NCI-H1930 (cell line): ENCODE data around the gene SBSN.

Experiments used
- DNase-seq, 2 experiments: peaks; one replicate each; lab custom pipeline; 2025; lab: John Stamatoyannopoulos, UW

Gene SBSN, protein sequence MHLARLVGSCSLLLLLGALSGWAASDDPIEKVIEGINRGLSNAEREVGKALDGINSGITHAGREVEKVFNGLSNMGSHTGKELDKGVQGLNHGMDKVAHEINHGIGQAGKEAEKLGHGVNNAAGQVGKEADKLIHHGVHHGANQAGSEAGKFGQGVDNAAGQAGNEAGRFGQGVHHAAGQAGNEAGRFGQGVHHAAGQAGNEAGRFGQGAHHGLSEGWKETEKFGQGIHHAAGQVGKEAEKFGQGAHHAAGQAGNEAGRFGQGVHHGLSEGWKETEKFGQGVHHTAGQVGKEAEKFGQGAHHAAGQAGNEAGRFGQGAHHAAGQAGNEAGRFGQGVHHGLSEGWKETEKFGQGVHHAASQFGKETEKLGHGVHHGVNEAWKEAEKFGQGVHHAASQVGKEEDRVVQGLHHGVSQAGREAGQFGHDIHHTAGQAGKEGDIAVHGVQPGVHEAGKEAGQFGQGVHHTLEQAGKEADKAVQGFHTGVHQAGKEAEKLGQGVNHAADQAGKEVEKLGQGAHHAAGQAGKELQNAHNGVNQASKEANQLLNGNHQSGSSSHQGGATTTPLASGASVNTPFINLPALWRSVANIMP

DNA sequence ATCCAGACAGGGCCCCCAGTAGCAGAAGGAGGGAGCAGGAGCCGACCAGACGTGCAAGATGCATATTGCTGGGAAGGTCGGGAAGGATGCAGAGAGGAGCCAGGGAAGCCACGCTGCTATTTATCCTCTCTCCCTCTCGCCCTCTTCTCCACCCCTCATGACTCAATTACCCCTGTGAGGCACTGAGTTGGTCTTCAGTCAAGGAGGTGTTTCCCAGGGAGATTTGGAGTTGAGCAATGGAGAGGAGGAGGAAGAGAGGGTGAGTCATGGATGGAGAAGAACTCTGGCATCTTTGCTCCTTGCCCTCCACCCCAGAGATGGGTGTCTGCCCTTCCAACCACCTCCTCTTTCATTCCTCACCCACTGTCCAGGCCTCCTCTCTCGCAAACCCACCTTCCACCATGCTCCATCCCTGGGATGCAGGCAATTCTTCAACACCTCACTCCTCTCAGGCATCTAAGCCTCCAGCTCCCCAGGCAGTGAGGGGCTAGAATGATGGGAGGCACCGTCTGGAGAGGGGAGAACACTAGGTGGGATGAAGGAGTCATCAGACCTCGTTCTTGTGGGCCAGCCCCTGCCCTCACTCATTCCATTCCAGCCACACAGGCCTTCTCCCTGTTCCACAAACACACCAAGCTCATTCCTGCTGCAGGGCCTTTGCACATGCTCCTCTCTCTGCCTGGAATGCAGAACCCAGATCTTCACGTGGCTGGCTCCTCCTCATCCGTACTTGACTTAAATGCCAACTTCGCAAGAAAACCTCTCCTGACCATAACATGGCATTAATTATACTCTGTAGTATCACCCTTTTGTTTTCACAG is at the start of gene SBSN:
Gene SBSN (minus strand): TSS at position 94 of the 821 bp plus-strand sequence. CDS start 30 bp downstream, at position 64.
- DNase-seq: no peak

DNA sequence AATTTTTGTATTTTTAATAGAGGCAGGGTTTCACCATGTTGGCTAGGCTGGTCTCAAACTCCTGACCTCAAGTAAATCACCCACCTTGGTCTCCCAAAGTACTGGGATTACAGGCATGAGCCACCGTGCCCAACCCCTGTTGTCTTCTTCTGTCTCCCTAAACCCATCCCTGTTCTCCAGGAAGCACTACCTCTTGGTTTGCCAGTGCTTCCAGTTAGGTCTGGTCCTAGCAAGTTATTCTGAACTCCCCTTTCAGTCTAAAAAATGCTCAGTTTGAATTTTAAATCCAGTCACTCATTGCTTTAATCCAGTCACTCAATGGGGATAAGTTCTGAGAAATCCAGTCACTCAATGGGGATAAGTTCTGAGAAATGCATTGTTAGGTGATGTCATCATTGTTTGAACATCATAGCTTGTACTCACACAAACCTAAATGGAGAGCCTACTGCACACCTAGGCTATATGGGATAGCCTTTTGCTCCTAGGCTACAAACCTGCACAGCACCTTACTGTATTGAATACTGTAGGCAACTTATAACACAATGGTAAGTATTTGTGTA is 43.4 kb upstream of the SBSN start:
- no peak for DNase-seq

DNA sequence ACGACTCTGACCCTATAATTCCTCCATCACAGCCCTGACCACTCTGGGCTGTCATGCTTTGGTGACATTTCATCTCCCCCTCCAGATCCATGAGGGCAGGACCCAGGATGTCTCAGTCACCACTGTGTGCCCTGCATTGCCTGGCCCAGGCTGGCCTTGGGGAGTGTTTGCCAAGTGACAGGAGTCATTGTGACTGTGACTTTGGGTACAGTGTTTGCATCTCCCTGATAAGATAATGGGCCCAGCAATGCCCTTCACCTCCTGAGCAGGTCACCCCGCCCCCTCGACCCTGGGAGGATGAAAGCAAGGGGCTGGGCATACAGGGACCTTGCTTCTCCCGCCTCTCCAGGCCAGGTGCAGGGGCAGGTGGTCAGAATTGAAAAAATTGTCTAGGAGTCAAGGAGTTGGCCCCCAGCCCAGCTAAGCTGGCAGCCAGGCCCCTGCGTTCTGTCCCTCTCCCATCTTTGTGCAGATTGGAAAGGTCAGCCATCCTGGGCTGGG is 41.2 kb upstream of the SBSN start:
- DNase-seq: no peak

DNA sequence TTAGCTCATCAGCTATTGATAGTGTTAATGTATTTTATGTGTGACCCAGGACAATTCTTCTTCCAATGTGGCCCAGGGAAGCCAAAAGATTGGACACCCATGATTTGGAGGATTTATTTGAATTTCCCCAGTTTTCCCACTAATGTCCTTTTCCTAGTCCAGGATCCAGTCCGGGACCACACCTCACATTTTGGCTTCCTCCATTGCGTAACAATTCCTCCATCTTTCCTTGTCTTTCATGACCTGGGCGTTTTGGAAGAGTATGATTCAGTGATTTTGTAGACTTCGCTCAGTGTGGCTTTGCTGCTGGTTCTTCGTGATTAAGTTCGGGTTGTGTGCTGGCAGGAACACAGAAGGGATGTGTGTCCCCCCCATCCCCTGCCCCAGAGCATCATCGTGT is 38.6 kb upstream of the SBSN start:
- no peak for DNase-seq

DNA sequence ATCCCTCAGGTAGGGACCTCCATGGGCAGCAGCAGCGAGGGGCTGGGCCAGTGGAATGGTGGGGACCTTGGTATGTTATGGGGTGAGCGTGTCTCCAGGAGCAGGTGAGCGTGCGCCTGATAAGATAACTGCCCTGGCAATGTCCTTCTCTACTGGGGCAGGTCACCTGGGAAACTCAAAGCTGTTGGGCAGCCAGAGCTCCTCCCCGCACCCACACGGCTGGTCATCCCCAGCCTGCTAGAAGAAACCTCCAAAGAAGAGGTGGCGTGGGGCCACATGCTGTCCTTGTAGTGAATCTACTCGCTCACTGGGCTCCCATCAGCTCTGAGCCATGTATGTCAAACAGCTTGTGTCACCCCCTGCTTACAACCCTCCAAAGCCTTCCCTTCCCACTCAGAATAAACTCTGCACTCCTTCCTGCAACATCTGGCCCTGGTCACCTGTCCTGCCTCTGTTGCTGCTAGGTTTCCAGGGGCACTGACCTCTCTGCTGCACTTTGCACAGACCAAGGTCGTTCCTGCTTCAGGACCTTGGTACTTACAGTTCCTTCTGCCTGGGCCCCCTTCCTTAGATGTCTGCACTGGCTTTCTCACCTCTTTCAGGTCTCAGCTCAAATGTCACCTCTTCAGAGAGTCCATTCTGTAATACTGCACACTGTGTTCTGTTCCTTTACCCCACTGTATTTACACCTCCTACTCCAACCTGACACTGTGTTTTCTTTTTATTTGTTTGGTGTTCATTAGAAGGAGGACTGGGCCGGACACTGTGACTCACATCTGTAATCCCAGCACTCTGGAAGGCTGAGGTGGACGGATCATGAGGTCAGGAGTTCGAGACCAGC is 37.1 kb upstream of the SBSN start:
- DNase-seq: no peak

DNA sequence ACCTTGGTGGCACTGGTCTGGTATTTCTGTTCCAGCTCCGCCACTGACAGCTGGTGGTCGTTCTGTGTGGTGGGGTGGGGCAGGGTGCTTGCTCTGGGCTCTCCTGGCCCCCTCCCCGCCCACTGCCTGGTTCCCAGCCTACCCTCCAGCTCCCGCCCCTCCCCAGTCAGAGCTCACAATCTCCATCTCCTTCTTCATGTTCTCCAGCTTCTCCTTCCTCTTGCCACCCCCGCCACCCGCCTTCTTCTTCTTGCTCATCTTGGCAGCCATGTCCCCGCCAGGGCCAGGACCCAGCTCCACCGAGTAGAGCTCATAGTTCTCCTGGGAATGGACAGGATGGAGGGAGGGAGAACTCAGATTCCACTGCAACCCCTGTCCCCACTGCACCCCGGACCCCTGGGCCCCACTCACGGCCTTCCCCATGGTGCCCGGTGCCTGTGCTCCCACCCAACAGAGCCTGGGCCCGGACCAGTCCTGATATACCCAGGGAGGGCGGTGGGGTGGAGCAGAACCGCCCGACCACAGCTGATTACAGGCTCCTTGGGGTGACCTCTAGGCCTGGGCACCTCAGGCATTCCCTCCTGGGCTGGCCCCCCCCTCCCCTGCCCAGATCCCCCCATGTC is 35.2 kb upstream of the SBSN start, which contains the start of gene ATP4A:
Gene ATP4A (minus strand): TSS at position 452 of the 623 bp plus-strand sequence. CDS start 29 bp downstream, at position 423.
- no peak for DNase-seq

DNA sequence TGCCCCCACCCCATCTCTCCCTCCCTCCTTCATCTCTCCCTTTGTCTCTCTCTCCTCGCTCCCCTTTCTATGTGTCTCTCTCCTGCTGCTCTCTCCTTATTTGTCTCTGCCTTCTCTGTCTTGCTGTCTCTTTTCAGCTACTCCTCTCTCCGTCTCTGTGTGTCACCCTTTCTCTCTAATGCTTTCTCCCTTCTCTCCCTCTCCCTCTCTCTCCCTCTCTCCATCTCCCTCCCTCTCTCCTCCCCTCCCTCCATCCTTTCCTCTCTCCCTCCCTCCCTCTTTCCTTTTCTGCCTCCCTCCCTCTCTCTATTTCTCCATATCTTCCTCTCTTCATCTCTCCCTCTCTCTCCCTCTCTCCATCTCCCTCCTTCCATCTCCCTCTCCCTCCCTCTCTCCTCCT is 34.7 kb upstream of the SBSN start:
- DNase-seq: no peak

DNA sequence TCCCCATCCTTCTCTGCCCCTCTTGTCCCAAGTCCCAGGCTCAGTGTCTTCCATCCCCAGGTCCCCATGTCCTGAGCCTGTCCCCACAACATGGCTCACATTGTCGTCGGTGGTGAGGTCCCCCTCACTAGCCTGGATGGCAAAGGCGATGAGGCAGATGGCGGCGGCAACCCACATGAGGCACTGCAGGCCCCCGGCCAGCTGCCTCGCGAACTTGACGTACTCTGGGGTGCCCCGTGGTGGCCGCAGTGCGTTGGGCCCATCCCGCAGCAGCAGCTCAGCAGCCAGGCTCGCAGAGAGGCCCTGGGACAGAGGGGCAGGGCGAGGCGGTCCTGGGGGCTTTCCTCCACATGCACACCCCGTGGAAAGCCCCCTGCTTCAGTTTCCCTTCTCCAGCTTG is 34.2 kb upstream of the SBSN start:
- DNase-seq: no peak

DNA sequence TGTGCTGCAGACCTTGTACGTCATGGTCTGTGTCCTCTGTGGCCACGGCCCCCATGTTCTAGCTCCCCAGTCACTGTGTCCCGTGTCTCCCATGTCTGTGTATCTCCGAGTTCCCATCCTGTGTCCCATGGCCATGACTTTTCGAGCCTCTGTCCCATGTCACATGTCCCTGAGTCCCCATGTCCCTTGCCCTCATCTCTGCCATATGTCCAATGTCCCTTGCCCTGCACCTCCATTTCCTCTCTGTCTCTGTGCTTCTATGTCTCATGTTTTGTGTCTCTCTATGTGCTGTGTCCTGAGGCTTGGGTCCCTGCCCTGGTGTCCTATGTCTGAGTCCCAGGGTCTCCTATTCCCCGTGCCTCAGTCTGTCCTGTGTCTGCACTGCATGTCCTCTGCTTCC is 33.3 kb upstream of the SBSN start:
- no peak for DNase-seq

DNA sequence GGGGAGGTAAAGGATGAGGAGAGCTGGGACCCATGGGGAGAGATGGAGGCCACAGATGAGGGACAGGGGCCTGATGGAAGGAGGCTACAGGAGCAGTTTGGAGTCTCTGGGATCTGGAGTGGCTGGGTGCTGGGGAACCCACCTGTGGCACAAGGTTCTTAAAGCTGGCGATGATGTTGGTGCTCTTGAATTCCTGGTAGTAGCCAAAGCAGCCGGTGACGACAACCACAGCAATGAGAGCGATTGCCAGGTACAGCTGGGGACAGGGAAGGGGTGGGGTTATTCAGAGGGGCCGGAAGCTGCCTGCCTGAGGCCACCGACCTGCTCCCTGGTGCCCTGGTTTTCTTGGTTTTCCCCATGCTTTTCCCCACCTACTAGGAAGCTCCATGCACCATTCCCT is 32.6 kb upstream of the SBSN start:
- DNase-seq: no peak

DNA sequence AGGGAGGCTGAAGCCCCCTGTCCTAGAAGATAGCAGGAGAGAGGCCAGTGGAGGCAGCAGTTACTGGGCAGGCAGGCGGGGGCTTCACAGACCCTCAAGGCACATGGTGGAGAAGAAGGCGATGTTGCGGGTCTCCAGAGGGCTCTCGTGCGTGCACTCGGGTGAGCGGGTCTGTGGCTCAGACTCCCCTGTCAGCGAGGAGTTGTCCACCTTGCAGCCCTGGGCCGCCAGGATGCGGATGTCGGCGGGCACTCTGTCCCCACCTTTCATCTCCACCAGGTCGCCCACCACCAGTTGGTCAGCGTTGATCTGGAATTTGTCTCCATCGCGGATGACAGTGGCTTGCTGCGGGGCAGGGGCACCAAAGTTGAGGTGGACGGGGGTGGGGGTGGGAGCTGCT is 32.2 kb upstream of the SBSN start:
- DNase-seq: no peak

DNA sequence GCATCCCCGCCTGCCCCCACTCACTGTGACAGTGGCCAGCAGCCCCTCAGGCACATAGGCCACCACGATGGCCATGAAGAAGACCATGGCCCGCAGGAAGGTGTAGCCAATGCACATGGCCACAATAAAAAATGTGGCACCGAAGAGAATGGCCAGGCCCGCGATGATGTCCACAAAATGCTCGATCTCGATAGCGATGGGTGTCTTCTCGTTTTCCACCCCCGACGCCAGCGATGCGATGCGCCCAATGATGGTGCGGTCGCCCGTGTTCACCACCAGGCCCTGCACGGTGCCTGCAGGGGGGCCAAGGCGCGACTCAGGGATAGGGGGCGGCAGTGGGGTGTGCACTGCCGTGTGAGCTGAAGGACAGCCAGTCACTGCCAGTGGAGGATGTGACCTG is 31.7 kb upstream of the SBSN start:
- no peak for DNase-seq

DNA sequence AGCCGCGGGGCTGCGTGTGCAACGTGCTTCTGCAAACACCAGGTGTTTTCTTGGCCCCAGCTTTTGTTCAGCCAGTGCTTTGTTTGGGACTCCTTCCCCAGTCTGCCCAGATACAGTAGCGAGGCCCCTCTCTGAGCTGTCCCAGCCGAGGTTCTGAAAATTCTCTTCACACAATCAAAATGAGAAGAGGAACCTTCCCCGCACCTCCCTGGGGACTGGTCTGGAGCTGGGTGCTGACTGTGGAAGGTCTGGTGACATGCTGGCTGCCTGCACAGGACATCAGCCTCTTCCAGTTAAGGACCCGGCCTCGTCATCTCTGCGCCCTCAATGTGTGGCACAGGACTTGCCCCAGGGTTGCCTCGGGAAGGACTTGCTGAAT is 31.2 kb upstream of the SBSN start:
- DNase-seq: no peak

DNA sequence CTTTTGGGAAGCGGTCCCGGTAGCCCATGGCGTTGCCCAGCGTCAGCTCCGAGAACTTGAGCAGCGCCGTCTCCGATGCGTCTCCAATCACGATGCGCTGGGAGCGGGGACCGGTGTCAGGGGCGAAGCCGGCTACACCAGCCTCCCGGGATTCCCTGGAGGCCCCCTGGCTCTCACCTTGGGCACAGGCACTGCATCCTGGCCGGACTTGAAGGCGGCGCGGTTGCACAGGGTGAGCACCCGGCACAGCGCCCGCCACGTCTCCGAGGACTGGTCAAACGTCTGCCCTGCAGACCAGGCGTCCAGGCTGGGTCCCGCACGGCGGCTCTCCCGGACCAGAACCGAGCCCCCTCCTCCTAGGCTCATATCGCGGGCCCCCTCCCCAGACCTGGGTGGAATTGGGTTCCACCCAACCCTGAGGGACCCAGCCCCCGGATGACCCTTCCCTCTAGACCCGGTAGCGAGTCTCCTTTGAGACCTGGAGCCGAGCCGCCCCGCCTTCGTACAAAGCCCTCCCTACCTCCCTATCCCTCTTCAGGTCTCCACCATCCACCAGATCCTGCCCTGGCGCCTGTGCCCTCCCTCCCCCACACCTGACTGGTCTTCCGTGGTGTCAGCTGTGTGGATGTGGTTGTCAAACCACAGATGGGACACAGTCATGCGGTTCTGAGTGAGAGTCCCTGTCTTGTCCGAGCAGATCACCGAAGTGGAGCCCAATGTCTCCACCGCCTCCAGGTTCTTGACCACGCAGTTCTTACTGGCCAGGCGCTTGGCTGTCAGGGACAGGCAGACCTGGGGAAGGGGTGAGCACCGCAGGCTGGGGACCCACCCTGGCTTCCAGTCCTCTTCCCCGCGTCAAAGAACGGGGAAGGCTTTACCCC is 30.5 kb upstream of the SBSN start:
- peak in 1 of 2 experiments; percentile 56 for DNase-seq

DNA sequence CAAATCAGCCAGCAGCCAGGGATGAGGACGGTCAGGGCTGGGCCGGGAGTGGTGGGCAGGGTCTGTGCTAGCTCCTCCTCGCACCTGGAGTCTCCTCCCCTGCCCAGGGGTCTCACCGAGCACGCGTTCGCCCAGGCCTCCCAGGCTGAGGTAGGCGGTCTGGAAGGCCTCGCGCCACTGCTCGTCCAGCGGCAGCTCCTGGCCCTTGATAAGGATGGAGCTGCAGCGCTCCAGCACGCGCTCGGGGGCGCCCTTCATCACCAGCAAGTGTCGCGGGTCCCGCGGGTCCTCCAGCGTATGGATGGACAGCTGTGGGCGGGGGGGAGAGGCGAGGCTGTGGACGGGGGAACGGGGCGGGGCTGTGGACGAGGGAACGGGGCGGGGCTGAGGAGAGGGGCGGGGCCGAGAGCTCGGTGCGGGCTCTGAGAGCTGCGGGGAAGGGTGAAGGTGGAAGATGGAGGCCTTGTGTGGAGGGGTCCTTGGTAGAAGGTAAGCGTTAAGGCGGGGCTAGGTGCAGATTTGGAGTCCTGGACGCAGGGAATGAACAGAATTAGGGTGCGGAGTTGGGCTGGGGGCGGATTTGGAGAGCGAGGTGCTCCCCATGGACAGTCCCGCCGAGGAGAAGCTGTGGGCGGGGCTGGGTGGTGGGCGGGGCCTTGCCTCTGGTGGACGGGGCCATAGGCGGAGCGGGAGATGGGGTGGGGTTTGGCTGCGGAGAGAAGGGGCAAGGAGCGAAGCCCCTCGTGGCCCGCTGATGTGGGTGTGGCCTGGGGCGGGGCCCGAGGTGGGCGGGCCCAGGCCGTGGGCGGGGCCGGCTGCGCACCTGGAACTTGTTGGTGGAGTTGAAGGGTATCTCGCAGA is 29.7 kb upstream of the SBSN start:
- DNase-seq: peak; percentile 93

DNA sequence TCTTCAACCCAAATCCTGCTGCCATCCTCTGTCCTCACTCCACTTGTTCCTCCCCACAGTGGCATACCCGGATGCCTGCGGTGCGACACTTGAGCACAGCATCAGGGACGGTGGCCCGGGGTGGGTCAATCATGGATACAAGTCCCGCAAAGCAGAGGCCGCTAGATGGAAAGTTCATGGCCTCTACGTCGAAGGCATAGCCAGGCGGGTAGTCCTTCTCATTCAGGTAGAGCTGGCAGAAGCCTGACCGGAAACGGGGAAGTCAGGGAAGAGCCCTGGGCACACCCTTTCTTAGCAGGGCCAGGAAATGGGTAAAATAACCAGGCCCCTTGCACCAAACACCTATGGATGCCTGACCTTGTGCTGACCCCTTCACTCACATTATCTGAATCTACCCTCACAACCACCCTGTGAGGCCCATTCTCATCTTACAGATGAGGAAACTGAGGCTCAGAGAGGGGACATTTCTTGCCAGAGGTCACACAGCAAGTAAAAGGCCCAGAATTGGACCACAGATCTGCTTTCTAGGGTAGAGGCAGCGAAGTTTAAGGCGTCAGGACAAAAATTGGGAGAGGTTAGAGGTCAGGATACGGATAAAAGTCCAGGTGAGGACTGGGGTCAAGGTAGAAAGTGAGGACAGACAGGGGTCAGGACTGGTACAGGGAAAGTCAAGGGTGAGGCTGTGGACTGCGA is 28.9 kb upstream of the SBSN start:
- no peak for DNase-seq

DNA sequence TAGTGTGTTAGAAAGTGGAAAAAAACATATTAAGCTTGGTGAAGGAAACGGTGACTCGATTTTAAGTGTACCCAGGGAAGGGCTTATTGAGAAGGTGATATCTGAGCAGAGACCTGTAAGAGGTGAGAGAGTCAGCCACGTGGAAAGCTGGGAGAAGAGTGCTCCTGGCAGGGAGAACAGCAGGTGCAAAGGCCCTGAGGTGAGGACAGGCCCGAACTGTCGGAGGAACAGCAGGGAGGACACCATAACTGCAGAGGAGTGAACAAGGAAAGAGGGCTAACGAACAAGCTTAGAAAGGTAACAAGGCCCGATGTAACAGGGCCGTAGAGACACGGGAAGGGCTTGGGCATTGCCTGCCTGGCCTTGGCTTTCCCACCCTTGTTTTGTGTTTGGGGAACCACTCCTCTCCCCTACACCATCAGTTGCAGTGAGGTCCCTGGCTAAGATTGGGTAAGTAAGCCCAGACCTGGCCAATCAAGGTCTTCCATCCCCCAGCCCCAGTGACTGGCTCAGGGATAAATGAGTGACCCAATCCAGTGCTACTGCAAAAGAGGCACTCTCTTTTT is 28.0 kb upstream of the SBSN start:
- DNase-seq: no peak
